Measurements from ENCODE around the gene HILPDA. TPM values are rescaled to one million over a fixed set of nuclear protein-coding genes. Genes with fewer than 3 reads are reported as not detected.

Gene HILPDA
- total RNA-seq: 7.4 TPM

GRCh38 chr7:128455543-128456254, at the start of gene HILPDA:
Gene HILPDA (plus strand): TSS chr7:128455878. CDS start chr7:128457269, 1,391 bp downstream.
- peak; percentile 93 for DNase-seq (ENCODE audit: low spot score)

GRCh38 chr7:128406314-128407232, 49.1 kb upstream of the HILPDA start:
- no peak for DNase-seq (ENCODE audit: low spot score)

GRCh38 chr7:128407233-128407589, 48.5 kb upstream of the HILPDA start:
- no peak for DNase-seq (ENCODE audit: low spot score)

- no peak for DNase-seq (ENCODE audit: low spot score)
Measured at GRCh38 chr7:128407751-128408708, 47.6 kb upstream of the HILPDA start.

GRCh38 chr7:128408709-128409595, 46.7 kb upstream of the HILPDA start:
- no peak for DNase-seq (ENCODE audit: low spot score)

- DNase-seq (ENCODE audit: low spot score): peak; percentile 86
Measured at GRCh38 chr7:128409596-128410450, 45.9 kb upstream of the HILPDA start, which contains the start of gene IMPDH1. Gene IMPDH1 (minus strand): TSS chr7:128409982. CDS start chr7:128409901, 81 bp downstream.

GRCh38 chr7:128410451-128410753, 45.3 kb upstream of the HILPDA start:
- DNase-seq (ENCODE audit: low spot score): no peak

- no peak for DNase-seq (ENCODE audit: low spot score)
Measured at GRCh38 chr7:128415217-128415785, 40.4 kb upstream of the HILPDA start.

- DNase-seq (ENCODE audit: low spot score): no peak
Measured at GRCh38 chr7:128417071-128417470, 38.6 kb upstream of the HILPDA start.

GRCh38 chr7:128419257-128419656, 36.4 kb upstream of the HILPDA start:
- DNase-seq (ENCODE audit: low spot score): no peak

GRCh38 chr7:128420773-128421172, 34.9 kb upstream of the HILPDA start:
- DNase-seq (ENCODE audit: low spot score): no peak

GRCh38 chr7:128421384-128421783, 34.3 kb upstream of the HILPDA start:
- DNase-seq (ENCODE audit: low spot score): no peak

- DNase-seq (ENCODE audit: low spot score): no peak
Measured at GRCh38 chr7:128422037-128422436, 33.6 kb upstream of the HILPDA start.

GRCh38 chr7:128422842-128423241, 32.8 kb upstream of the HILPDA start:
- DNase-seq (ENCODE audit: low spot score): no peak

GRCh38 chr7:128424686-128425275, 30.9 kb upstream of the HILPDA start:
- DNase-seq (ENCODE audit: low spot score): no peak

- DNase-seq (ENCODE audit: low spot score): peak; percentile 73
Measured at GRCh38 chr7:128425850-128426249, 29.8 kb upstream of the HILPDA start.

- DNase-seq (ENCODE audit: low spot score): no peak
Measured at GRCh38 chr7:128427289-128427891, 28.3 kb upstream of the HILPDA start.

GRCh38 chr7:128430207-128430606, 25.5 kb upstream of the HILPDA start:
- no peak for DNase-seq (ENCODE audit: low spot score)

- no peak for DNase-seq (ENCODE audit: low spot score)
Measured at GRCh38 chr7:128431221-128431620, 24.5 kb upstream of the HILPDA start.
